PC-9 (cell line): ENCODE data around the gene PAM. TPM values are rescaled to one million over a fixed set of nuclear protein-coding genes. Genes with fewer than 3 reads are reported as not detected.

Experiments used
- BruUV-seq: library from RNA; stranded (reverse); fragments of 400-500 nt; replicated peaks from 2 replicates; lab custom pipeline; 2021; lab: Mats Ljungman, UMichigan
- CTCF ChIA-PET: fragments of 300-600 bp; sonication (Branson Sonifier 250); formaldehyde crosslinking; loops from one replicate; lab custom pipeline; 2022; ENCODE audit warnings: antibody characterized with exemption; lab: Charles Lee
- POLR2A ChIA-PET: fragments of 300-600 bp; sonication (Branson Sonifier 250); formaldehyde crosslinking; loops from one replicate; lab custom pipeline; 2022; ENCODE audit warnings: antibody characterized with exemption; ENCODE audit not compliant: unreplicated experiment; lab: Charles Lee
- DNase-seq, 2 experiments: peaks; one replicate each; pipeline versions ENCODE4 v3.0.0 to v3.0.0-alpha.2; 2015 to 2022; ENCODE audit warnings: mixed read lengths in 1 of 2
- H2AFZ ChIP-seq: fragments of 200-600 bp; sonication (generic); 2 replicates; pipeline ENCODE4 v1.8.1; 2017; ENCODE audit warnings: antibody characterized with exemption
- H3F3A ChIP-seq: fragments of 200-600 bp; sonication (generic); 2 replicates; pipeline ENCODE4 v1.8.1; 2017; ENCODE audit warnings: antibody characterized with exemption, mild to moderate bottlenecking, low read depth; ENCODE audit not compliant: insufficient read depth
- H3K27ac ChIP-seq: fragments of 200-600 bp; sonication (generic); 2 replicates; pipeline ENCODE4 v1.6.1; 2016; ENCODE audit warnings: mixed run types
- H3K27me3 ChIP-seq: fragments of 200-600 bp; sonication (generic); 2 replicates; pipeline ENCODE4 v1.6.1; 2016; ENCODE audit warnings: low read depth, mixed run types; ENCODE audit not compliant: insufficient read depth
- H3K36me3 ChIP-seq: fragments of 200-600 bp; sonication (generic); 2 replicates; pipeline ENCODE4 v1.6.1; 2016; ENCODE audit warnings: low read depth, mixed run types
- H3K4me1 ChIP-seq: fragments of 200-600 bp; sonication (generic); replicated peaks from 2 replicates; pipeline ENCODE4 v1.6.1; 2016; ENCODE audit warnings: mixed run types; ENCODE audit not compliant: insufficient read depth
- H3K4me2 ChIP-seq: fragments of 200-600 bp; sonication (generic); 2 replicates; pipeline ENCODE4 v1.6.1; 2017; ENCODE audit warnings: mixed run types
- H3K4me3 ChIP-seq: fragments of 200-600 bp; sonication (generic); 2 replicates; pipeline ENCODE4 v1.6.1; 2016; ENCODE audit warnings: mixed run types
- H3K79me2 ChIP-seq: fragments of 200-600 bp; sonication (generic); 2 replicates; pipeline ENCODE4 v1.6.1; 2017; ENCODE audit warnings: low read depth, mixed run types
- H3K9me2 ChIP-seq: fragments of 200-600 bp; sonication (generic); 2 replicates; pipeline ENCODE4 v1.8.1; 2017; ENCODE audit warnings: mild to moderate bottlenecking; ENCODE audit not compliant: insufficient read depth
- H3K9me3 ChIP-seq: fragments of 200-600 bp; sonication (generic); 2 replicates; pipeline ENCODE4 v1.8.1; 2016; ENCODE audit warnings: low read depth; ENCODE audit not compliant: insufficient read depth
- H4K20me1 ChIP-seq: fragments of 200-600 bp; sonication (generic); 2 replicates; pipeline ENCODE4 v1.8.1; 2017; ENCODE audit not compliant: insufficient read depth
- EZH2 ChIP-seq: fragments of 200-600 bp; sonication (generic); IDR thresholded peaks from 2 replicates; pipeline ENCODE4 v1.8.0; 2017; ENCODE audit warnings: antibody characterized with exemption, low read depth
- intact Hi-C: fragments of 100-400 bp; cut with micrococcal nuclease; formaldehyde crosslinking; loops from one replicate; pipeline ENCODE4 v1.10.0; 2022; ENCODE audit not compliant: unreplicated experiment
- total RNA-seq: library from RNA; stranded (reverse); gene quantifications from 2 replicates; pipeline ENCODE4 v1.2.3, GENCODE V29; 2021
- TF ChIP-seq, protein P1 (sequence below): fragments of 200-600 bp; sonication (generic); conservative IDR thresholded peaks from 2 replicates; pipeline ENCODE4 v1.6.1; 2017; ENCODE audit warnings: mixed run types, antibody characterized with exemption, mild to moderate bottlenecking, moderate library complexity

Gene PAM
- total RNA-seq, 1 experiment from 2014 or later: 88.4 TPM

GRCh38 chr5:102858808-102859207, 103.7 kb downstream of the PAM start:
- no peaks in the 10 kb centered on the region for H4K20me1 ChIP-seq
- H3K27me3 ChIP-seq: no peaks in the 10 kb centered on the region
- H3K4me1 ChIP-seq: no peaks in the 10 kb centered on the region
- ChIA-PET POLR2A (no interaction called here), CTCF (no interaction called here)
- no TSS peak for BruUV-seq
- no peak overlapping the region for H3K4me2 ChIP-seq
- intact Hi-C loops: no loop called here
- TF ChIP-seq EZH2: no peak
- TF ChIP-seq, protein P1, sequence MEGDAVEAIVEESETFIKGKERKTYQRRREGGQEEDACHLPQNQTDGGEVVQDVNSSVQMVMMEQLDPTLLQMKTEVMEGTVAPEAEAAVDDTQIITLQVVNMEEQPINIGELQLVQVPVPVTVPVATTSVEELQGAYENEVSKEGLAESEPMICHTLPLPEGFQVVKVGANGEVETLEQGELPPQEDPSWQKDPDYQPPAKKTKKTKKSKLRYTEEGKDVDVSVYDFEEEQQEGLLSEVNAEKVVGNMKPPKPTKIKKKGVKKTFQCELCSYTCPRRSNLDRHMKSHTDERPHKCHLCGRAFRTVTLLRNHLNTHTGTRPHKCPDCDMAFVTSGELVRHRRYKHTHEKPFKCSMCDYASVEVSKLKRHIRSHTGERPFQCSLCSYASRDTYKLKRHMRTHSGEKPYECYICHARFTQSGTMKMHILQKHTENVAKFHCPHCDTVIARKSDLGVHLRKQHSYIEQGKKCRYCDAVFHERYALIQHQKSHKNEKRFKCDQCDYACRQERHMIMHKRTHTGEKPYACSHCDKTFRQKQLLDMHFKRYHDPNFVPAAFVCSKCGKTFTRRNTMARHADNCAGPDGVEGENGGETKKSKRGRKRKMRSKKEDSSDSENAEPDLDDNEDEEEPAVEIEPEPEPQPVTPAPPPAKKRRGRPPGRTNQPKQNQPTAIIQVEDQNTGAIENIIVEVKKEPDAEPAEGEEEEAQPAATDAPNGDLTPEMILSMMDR: no peak
- no peaks in the 10 kb centered on the region for H3K36me3 ChIP-seq
- no peaks in the 10 kb centered on the region; the same call in 1 of the 2 replicates for H3K9me2 ChIP-seq
- H3K9me3 ChIP-seq: no peaks in the 10 kb centered on the region
- no peak overlapping the region for H3K27ac ChIP-seq
- H2AFZ ChIP-seq: no peak overlapping the region
- DNase-seq: no peak
- no peaks in the 10 kb centered on the region for H3F3A ChIP-seq
- no peak overlapping the region for H3K4me3 ChIP-seq
- H3K79me2 ChIP-seq: no peaks in the 10 kb centered on the region

DNA sequence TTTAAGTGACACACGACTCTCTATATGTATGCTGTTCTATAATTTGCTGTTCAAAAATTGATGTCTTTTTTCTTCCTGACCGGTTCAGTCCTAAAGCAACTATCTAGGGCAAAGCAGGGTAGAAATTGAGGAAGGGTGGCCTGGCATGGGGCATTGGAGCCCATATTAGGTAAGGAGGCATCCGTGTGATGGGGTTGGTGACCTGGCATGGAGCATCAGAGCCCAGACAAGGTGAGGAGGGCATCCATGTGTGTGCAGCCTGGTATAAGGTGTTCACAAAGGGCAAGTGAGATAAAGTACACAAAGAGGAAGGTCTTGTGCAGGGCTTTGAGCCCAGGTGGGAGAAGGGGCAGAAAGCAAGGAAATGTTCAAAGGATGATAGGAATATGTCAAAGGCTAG, 104.9 kb downstream of the PAM start:
- no peaks in the 10 kb centered on the region; the same call in 1 of the 2 replicates for H3K9me2 ChIP-seq
- ChIA-PET CTCF (no interaction called here), POLR2A (interaction anchor here (0.6 kb wide), 1 partner anchor 78 kb away, joined by 3 read pairs; no protein-coding TSS in a partner anchor)
- H3K27me3 ChIP-seq: no peaks in the 10 kb centered on the region
- no peak overlapping the region for H3K4me2 ChIP-seq
- no peak overlapping the region for H2AFZ ChIP-seq
- no peak overlapping the region for H3K4me3 ChIP-seq
- H3K9me3 ChIP-seq: no peaks in the 10 kb centered on the region
- intact Hi-C loops: no loop called here
- no peak for DNase-seq
- H4K20me1 ChIP-seq: no peaks in the 10 kb centered on the region
- H3K4me1 ChIP-seq: peaks cover 3% of the 10 kb centered on the region; the same call in 1 of the 2 replicates
- TF ChIP-seq, protein P1: no peak
- TF ChIP-seq EZH2: no peak
- peaks cover 7% of the 10 kb centered on the region; the same call in 1 of the 2 replicates for H3F3A ChIP-seq
- no peaks in the 10 kb centered on the region for H3K36me3 ChIP-seq
- no peak overlapping the region for H3K27ac ChIP-seq
- no TSS peak for BruUV-seq
- H3K79me2 ChIP-seq: no peaks in the 10 kb centered on the region

DNA sequence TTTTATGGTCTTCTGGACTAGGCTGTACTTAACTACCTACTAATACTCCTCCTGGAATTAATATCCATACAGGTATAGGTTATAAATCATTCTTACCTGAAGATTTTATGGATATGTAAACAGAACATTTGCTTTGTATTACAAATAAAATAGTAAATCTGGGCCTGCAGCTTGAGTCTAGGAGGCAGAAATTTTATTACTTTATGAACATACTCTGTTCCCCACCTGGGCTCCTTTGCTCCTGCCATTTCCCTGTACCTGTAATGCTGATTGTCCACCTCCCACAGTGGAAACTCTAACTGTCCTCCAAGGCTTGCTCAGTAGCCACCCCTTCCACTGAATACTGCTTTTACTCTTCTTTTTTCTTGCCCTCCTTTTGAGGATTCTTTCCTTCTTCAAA, 108.0 kb downstream of the PAM start:
- CTCF ChIA-PET: no interaction called here
- POLR2A ChIA-PET: no interaction called here
- no peak overlapping the region for H2AFZ ChIP-seq
- no peak for TF ChIP-seq EZH2
- TF ChIP-seq, protein P1: no peak
- no peaks in the 10 kb centered on the region for H3K27me3 ChIP-seq
- no peaks in the 10 kb centered on the region for H3K36me3 ChIP-seq
- intact Hi-C loops: no loop called here
- H3K9me2 ChIP-seq: no peaks in the 10 kb centered on the region; the same call in 1 of the 2 replicates
- no peaks in the 10 kb centered on the region for H3K79me2 ChIP-seq
- no peak for DNase-seq
- no peaks in the 10 kb centered on the region for H3K9me3 ChIP-seq
- BruUV-seq: no TSS peak
- no peak overlapping the region for H3K4me2 ChIP-seq
- H3K4me1 ChIP-seq: peaks cover 18% of the 10 kb centered on the region
- H3F3A ChIP-seq: peaks cover 13% of the 10 kb centered on the region; the same call in 1 of the 2 replicates
- H4K20me1 ChIP-seq: no peaks in the 10 kb centered on the region
- no peak overlapping the region for H3K4me3 ChIP-seq
- H3K27ac ChIP-seq: no peak overlapping the region
